Measurements from ENCODE around the gene IFI35.

GRCh38 chr17:42992872-42993271 is 13.7 kb upstream of the IFI35 start:
- TF ChIP-seq CTCF (conservative IDR thresholded peaks at IDR 0.05) = no peak
- no peak for TF ChIP-seq ZFX (IDR thresholded peaks at IDR 0.05)

Data from C4-2B (cell line).